HG03558 (cell line): Measurements from ENCODE around the gene SLC39A6.
"Not testable (repeated sequence)": the region's sequence is repeated elsewhere in the genome, so short reads cannot be mapped to it uniquely, and the experiment has no call there.

Experiments used
- ATAC-seq: cut with Tn5 transposase; IDR thresholded peaks from one replicate; pipeline ENCODE4 v1.9.1; 2021; ENCODE audit warnings: moderate number of reproducible peaks; ENCODE audit not compliant: unreplicated experiment; ENCODE audit errors: extremely low read depth

The SLC39A6 gene

GRCh38 chr18:36066686-36067054 is 62.5 kb downstream of the SLC39A6 start:
- ATAC-seq, result no peak

- no peak for ATAC-seq
Measured at GRCh38 chr18:36066001-36066400, 63.1 kb downstream of the SLC39A6 start.

- ATAC-seq, result not testable (repeated sequence)
Measured at GRCh38 chr18:36064809-36065079, 64.4 kb downstream of the SLC39A6 start.

- no peak for ATAC-seq
Measured at GRCh38 chr18:36064027-36064808, 64.9 kb downstream of the SLC39A6 start.

GRCh38 chr18:36058674-36059073 is 70.5 kb downstream of the SLC39A6 start:
- ATAC-seq, result no peak
